HL-60 (cell line): ENCODE results near the gene RASIP1.
A peak's percentile ranks its signal among the peaks of the same experiment; 100 is the strongest.

Source experiments
- DNase-seq, 2 experiments: peaks; one replicate each; pipeline ENCODE4 v3.0.0-alpha.2; 2010 to 2020; ENCODE audit warnings: low read depth in 1 of 2, low spot score in 1 of 2
- H3K27ac ChIP-seq: fragments of 250-450 bp; sonication (Bioruptor Pico); replicated peaks from 2 replicates; pipeline ENCODE4 v1.5.1; 2020; ENCODE audit warnings: mild to moderate bottlenecking, moderate library complexity
- H3K27me3 ChIP-seq: fragments of 250-450 bp; sonication (Bioruptor Pico); 2 replicates; pipeline ENCODE4 v1.5.1; 2021; ENCODE audit warnings: mild to moderate bottlenecking, moderate library complexity; ENCODE audit not compliant: insufficient read depth, poor library complexity, severe bottlenecking
- H3K4me3 ChIP-seq: replicated peaks from 2 replicates; pipeline ENCODE4 v1.5.1; 2011; ENCODE audit warnings: mild to moderate bottlenecking, control low read depth, low read length; ENCODE audit not compliant: insufficient read depth
- CTCF ChIP-seq: IDR thresholded peaks from one replicate; pipeline ENCODE4 v1.5.1; 2011; ENCODE audit warnings: low read length, control low read depth, inconsistent platforms; ENCODE audit not compliant: insufficient read depth
- GABPA ChIP-seq: IDR thresholded peaks from 2 replicates; pipeline ENCODE4 v1.6.1; 2012; ENCODE audit warnings: low read depth
- POLR2AphosphoS5 ChIP-seq: IDR thresholded peaks from 2 replicates; pipeline ENCODE4 v1.6.1; 2012; ENCODE audit warnings: low read depth
- SPI1 ChIP-seq: IDR thresholded peaks from 2 replicates; pipeline ENCODE4 v1.6.1; 2012; ENCODE audit warnings: low read depth, mild to moderate bottlenecking, borderline replicate concordance
- TF ChIP-seq, protein P1 (sequence below): IDR thresholded peaks from 2 replicates; pipeline ENCODE4 v1.6.1; 2012; ENCODE audit warnings: low read depth; ENCODE audit not compliant: insufficient replicate concordance

RASIP1 gene

DNA sequence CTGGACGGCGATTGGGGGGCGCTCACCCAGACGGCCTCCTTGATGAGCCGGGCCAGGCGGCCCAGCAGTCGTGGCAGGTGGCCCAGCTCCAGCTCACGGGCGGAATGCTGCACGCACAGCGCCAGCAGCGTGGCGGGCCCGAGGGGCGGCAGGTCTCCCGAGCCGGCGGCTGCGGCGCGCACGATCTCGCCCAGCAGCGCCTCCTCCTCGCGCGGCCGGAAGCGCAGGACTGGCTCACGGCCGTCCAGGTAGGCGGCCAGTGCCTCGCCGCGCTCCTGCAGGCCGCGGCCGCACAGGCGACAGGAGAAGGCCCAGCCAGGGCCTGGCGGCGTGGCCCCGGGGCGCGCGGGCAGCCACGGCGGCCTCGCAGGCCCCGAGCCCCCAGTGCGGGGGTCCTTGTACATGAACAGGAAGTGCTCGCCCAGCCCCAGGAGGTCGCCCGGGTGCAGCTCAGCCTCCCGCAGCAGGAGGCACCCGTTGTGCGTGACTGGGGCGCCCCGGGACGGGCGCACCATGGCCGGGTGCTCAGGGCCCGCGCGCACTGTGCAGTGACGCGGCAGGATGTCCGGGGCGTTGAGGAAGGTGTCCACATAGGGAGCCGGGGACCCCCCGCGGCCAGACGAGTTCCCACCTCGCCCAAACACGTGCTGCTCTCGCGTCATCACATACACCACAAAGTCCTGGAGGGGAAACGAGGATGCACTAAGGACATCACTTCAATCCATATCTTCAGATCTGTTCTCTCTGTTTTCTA, 11.3 kb downstream of the RASIP1 start:
- Histone ChIP-seq H3K27ac (no peak overlapping the region), H3K4me3 (no peak overlapping the region), H3K27me3 (no peaks in the 10 kb centered on the region)
- no peak for TF ChIP-seq SPI1
- DNase-seq = no peak

- TF ChIP-seq GABPA (peak; percentile 91), SPI1 (peak; percentile 84), POLR2AphosphoS5 (no peak)
- no peaks in the 10 kb centered on the region for H3K27me3 ChIP-seq
- H3K27ac ChIP-seq = peak overlapping the region; percentile 25; the same call in 1 of the 2 replicates
- peak; percentile 61 to 91 for DNase-seq
- H3K4me3 ChIP-seq = no peak overlapping the region
Measured at GRCh38 chr19:48726556-48726955, 13.9 kb downstream of the RASIP1 start.

GRCh38 chr19:48724796-48725753, 15.3 kb downstream of the RASIP1 start:
- H3K27ac ChIP-seq = peak overlapping the region; percentile 65
- no peaks in the 10 kb centered on the region for H3K27me3 ChIP-seq
- H3K4me3 ChIP-seq = no peak overlapping the region
- peak; percentile 57 to 68 for DNase-seq
- TF ChIP-seq SPI1 = peak; percentile 91
- TF ChIP-seq GABPA = peak; percentile 54
- no peak for TF ChIP-seq POLR2AphosphoS5

DNA sequence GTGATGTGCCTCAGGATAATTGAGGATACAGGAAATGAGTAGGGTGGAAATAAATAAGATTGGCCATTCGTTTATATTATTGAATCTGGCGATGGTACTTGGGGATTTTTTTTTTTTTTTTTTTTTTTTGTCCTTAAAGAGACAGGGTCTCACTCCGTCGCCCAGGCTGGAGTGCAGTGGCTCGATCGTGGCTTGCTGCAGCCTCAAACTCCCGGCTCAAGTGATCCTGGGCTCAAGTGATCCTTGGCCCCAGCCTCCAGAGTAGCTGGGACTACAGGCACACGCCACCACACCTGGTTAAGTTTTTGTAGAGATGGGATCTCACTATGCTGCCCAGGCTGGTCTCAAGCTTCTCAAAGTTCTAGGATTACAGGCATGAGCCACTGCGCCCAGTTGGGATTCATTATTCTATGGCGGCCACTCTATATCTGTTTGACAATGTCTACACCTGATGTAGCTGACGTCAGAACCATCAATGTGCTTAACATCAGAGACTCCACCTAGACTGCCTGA, 18.2 kb downstream of the RASIP1 start:
- no peaks in the 10 kb centered on the region for H3K27me3 ChIP-seq
- no peak overlapping the region for H3K4me3 ChIP-seq
- TF ChIP-seq, protein P1, sequence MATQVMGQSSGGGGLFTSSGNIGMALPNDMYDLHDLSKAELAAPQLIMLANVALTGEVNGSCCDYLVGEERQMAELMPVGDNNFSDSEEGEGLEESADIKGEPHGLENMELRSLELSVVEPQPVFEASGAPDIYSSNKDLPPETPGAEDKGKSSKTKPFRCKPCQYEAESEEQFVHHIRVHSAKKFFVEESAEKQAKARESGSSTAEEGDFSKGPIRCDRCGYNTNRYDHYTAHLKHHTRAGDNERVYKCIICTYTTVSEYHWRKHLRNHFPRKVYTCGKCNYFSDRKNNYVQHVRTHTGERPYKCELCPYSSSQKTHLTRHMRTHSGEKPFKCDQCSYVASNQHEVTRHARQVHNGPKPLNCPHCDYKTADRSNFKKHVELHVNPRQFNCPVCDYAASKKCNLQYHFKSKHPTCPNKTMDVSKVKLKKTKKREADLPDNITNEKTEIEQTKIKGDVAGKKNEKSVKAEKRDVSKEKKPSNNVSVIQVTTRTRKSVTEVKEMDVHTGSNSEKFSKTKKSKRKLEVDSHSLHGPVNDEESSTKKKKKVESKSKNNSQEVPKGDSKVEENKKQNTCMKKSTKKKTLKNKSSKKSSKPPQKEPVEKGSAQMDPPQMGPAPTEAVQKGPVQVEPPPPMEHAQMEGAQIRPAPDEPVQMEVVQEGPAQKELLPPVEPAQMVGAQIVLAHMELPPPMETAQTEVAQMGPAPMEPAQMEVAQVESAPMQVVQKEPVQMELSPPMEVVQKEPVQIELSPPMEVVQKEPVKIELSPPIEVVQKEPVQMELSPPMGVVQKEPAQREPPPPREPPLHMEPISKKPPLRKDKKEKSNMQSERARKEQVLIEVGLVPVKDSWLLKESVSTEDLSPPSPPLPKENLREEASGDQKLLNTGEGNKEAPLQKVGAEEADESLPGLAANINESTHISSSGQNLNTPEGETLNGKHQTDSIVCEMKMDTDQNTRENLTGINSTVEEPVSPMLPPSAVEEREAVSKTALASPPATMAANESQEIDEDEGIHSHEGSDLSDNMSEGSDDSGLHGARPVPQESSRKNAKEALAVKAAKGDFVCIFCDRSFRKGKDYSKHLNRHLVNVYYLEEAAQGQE = no peak
- TF ChIP-seq SPI1 = no peak
- TF ChIP-seq CTCF = no peak
- no peak for TF ChIP-seq GABPA
- TF ChIP-seq POLR2AphosphoS5 = no peak
- no peak for DNase-seq
- H3K27ac ChIP-seq = no peak overlapping the region

GRCh38 chr19:48720613-48721296, 19.7 kb downstream of the RASIP1 start:
- peak overlapping the region; percentile 80 for H3K27ac ChIP-seq
- peak; percentile 64 to 97 for DNase-seq
- H3K27me3 ChIP-seq = no peaks in the 10 kb centered on the region
- TF ChIP-seq POLR2AphosphoS5 (no peak), SPI1 (no peak), GABPA (no peak)
- TF ChIP-seq, protein P1 = no peak
- H3K4me3 ChIP-seq = peak overlapping the region; percentile 58
